Muscle layer of duodenum (tissue), 2 donors: ENCODE results near the gene LYPLAL1.

Source experiments
- H3K27ac ChIP-seq: one replicate; pipeline ENCODE4 v1.7.0; 2013; ENCODE audit warnings: mild to moderate bottlenecking, low read length
- H3K27me3 ChIP-seq: one replicate; pipeline ENCODE4 v1.7.0; 2013; ENCODE audit warnings: low read depth, mild to moderate bottlenecking, control low read depth, low read length
- H3K36me3 ChIP-seq, 2 donors: one replicate each; pipeline ENCODE4 v1.7.0; 2013; ENCODE audit warnings: low read length in 2 of 2, control low read depth in 1 of 2, mild to moderate bottlenecking in 1 of 2; ENCODE audit not compliant: insufficient read depth in 2 of 2, control insufficient read depth in 1 of 2
- H3K4me1 ChIP-seq, 2 donors: one replicate each; pipeline ENCODE4 v1.7.0; 2013; ENCODE audit warnings: low read length in 2 of 2, mild to moderate bottlenecking in 2 of 2, control low read depth in 1 of 2, moderate library complexity in 1 of 2; ENCODE audit not compliant: insufficient read depth in 2 of 2, control insufficient read depth in 1 of 2
- H3K4me3 ChIP-seq, 2 donors: one replicate each; pipeline ENCODE4 v1.7.0; 2013; ENCODE audit warnings: low read length in 2 of 2, low read depth in 1 of 2, mild to moderate bottlenecking in 1 of 2
- H3K9me3 ChIP-seq, 2 donors: one replicate each; pipeline ENCODE4 v1.7.0; 2013; ENCODE audit warnings: low read length in 2 of 2, control low read depth in 1 of 2, mild to moderate bottlenecking in 1 of 2; ENCODE audit not compliant: control insufficient read depth in 1 of 2
- donor health status: healthy.

LYPLAL1 gene

GRCh38 chr1:219163401-219163954 is 10.2 kb upstream of the LYPLAL1 start:
- no peak overlapping the region for H3K4me3 ChIP-seq
- H3K9me3 ChIP-seq = no peaks in the 10 kb centered on the region
- no peaks in the 10 kb centered on the region for H3K36me3 ChIP-seq
- no peaks in the 10 kb centered on the region for H3K4me1 ChIP-seq
- no peaks in the 10 kb centered on the region for H3K27me3 ChIP-seq
- no peak overlapping the region for H3K27ac ChIP-seq

- peak overlapping the region; percentile 61 for H3K27ac ChIP-seq
- no peaks in the 10 kb centered on the region for H3K9me3 ChIP-seq
- no peaks in the 10 kb centered on the region for H3K36me3 ChIP-seq
- no peaks in the 10 kb centered on the region for H3K27me3 ChIP-seq
- H3K4me3 ChIP-seq = no peak overlapping the region
- H3K4me1 ChIP-seq = peaks cover 7 to 8% of the 10 kb centered on the region in 2 donors
Measured at GRCh38 chr1:219171192-219171935, 2.3 kb upstream of the LYPLAL1 start.

GRCh38 chr1:219172821-219173220 is 857 bp upstream of the LYPLAL1 start:
- no peaks in the 10 kb centered on the region for H3K27me3 ChIP-seq
- peak overlapping the region in 1 of 2 donors; percentile 75 for H3K4me3 ChIP-seq
- H3K27ac ChIP-seq = no peak overlapping the region
- no peaks in the 10 kb centered on the region for H3K36me3 ChIP-seq
- peaks cover 7 to 8% of the 10 kb centered on the region in 2 donors for H3K4me1 ChIP-seq
- no peaks in the 10 kb centered on the region for H3K9me3 ChIP-seq

DNA sequence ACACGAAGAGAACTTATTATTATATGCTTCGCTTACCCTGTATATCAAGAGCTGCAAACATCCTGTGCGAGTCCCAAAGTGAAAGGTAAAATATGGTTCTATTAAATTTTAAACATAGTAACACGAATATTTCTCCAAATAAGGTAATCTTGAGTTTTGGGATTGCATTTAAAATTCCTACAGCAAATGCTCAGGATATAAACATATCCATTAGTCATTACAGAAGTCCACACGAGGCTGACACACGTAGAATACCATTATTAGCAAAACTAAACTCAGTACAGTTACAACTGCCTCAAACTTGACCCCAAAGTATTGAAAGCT is 282 bp upstream of the LYPLAL1 start:
- H3K9me3 ChIP-seq = no peaks in the 10 kb centered on the region
- peak overlapping the region; percentile 83 for H3K27ac ChIP-seq
- no peaks in the 10 kb centered on the region for H3K36me3 ChIP-seq
- H3K4me3 ChIP-seq = peak overlapping the region; percentile 75 to 76
- peaks cover 7 to 8% of the 10 kb centered on the region in 2 donors for H3K4me1 ChIP-seq
- no peaks in the 10 kb centered on the region for H3K27me3 ChIP-seq

GRCh38 chr1:219174460-219175211 is 958 bp downstream of the LYPLAL1 start:
- H3K36me3 ChIP-seq = no peaks in the 10 kb centered on the region
- no peaks in the 10 kb centered on the region for H3K9me3 ChIP-seq
- H3K4me1 ChIP-seq = peaks cover 7 to 8% of the 10 kb centered on the region in 2 donors
- H3K27me3 ChIP-seq = no peaks in the 10 kb centered on the region
- peak overlapping the region; percentile 75 to 76 for H3K4me3 ChIP-seq
- H3K27ac ChIP-seq = peak overlapping the region; percentile 83

GRCh38 chr1:219175212-219175564 is 1.5 kb downstream of the LYPLAL1 start:
- no peaks in the 10 kb centered on the region for H3K36me3 ChIP-seq
- no peaks in the 10 kb centered on the region for H3K27me3 ChIP-seq
- no peaks in the 10 kb centered on the region for H3K9me3 ChIP-seq
- peaks cover 7 to 8% of the 10 kb centered on the region in 2 donors for H3K4me1 ChIP-seq
- H3K4me3 ChIP-seq = peak overlapping the region; percentile 75 to 76
- peak overlapping the region; percentile 83 for H3K27ac ChIP-seq

- Histone ChIP-seq H3K27me3 (no peaks in the 10 kb centered on the region), H3K27ac (peak overlapping the region; percentile 83), H3K9me3 (no peaks in the 10 kb centered on the region), H3K4me1 (peaks cover 7 to 8% of the 10 kb centered on the region in 2 donors), H3K4me3 (no peak overlapping the region), H3K36me3 (no peaks in the 10 kb centered on the region)
Measured at GRCh38 chr1:219176168-219176567, 2.5 kb downstream of the LYPLAL1 start.

GRCh38 chr1:219177363-219177762 is 3.7 kb downstream of the LYPLAL1 start:
- H3K4me1 ChIP-seq = peaks cover 7 to 8% of the 10 kb centered on the region in 2 donors
- H3K36me3 ChIP-seq = no peaks in the 10 kb centered on the region
- H3K27me3 ChIP-seq = no peaks in the 10 kb centered on the region
- no peak overlapping the region for H3K4me3 ChIP-seq
- H3K9me3 ChIP-seq = no peaks in the 10 kb centered on the region
- H3K27ac ChIP-seq = peak overlapping the region; percentile 14

- H3K27me3 ChIP-seq = no peaks in the 10 kb centered on the region
- H3K27ac ChIP-seq = peak overlapping the region; percentile 14
- H3K9me3 ChIP-seq = no peaks in the 10 kb centered on the region
- peaks cover 7 to 8% of the 10 kb centered on the region in 2 donors for H3K4me1 ChIP-seq
- peaks cover 0 to 3% of the 10 kb centered on the region in 2 donors for H3K36me3 ChIP-seq
- no peak overlapping the region for H3K4me3 ChIP-seq
Measured at GRCh38 chr1:219177940-219178339, 4.3 kb downstream of the LYPLAL1 start.

DNA sequence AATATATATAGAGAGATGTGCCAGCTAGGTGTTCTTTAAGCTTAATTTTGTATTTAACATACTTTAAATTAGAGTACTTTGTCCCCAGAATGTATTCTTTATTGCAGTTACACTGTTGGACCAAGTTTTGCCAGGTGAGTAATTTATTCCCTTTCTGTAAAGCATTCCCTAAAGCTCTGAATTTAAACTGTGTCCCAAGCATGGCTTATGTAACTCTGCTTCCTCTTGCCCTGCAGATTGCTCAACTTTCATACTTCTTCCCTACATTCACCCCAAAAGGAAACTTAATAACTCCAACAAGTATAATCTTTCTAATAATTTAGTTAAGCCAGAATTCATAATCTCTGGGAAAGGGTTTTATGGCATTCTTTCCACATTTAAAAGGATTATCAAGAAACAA is 5.6 kb downstream of the LYPLAL1 start:
- peaks cover 0 to 3% of the 10 kb centered on the region in 2 donors for H3K36me3 ChIP-seq
- H3K4me3 ChIP-seq = no peak overlapping the region
- no peaks in the 10 kb centered on the region for H3K9me3 ChIP-seq
- no peaks in the 10 kb centered on the region for H3K27me3 ChIP-seq
- H3K27ac ChIP-seq = peak overlapping the region; percentile 2
- peaks cover 7 to 8% of the 10 kb centered on the region in 2 donors for H3K4me1 ChIP-seq

- no peaks in the 10 kb centered on the region for H3K27me3 ChIP-seq
- H3K9me3 ChIP-seq = no peaks in the 10 kb centered on the region
- no peak overlapping the region for H3K4me3 ChIP-seq
- peaks cover 6 to 9% of the 10 kb centered on the region in 2 donors for H3K4me1 ChIP-seq
- H3K36me3 ChIP-seq = peaks cover 0 to 3% of the 10 kb centered on the region in 2 donors
- H3K27ac ChIP-seq = no peak overlapping the region
Measured at GRCh38 chr1:219184337-219184736, 10.7 kb downstream of the LYPLAL1 start.
